ENCODE data around the gene ACBD7.

The ACBD7 gene

GRCh38 chr10:15084502-15084922 is 4.1 kb downstream of the ACBD7 start:
- peak; percentile 39 for DNase-seq

GRCh38 chr10:15083674-15084501 is 4.7 kb downstream of the ACBD7 start:
- no peak for DNase-seq

- DNase-seq = no peak
These were observed 13.2 kb downstream of the ACBD7 start for GRCh38 chr10:15075421-15075820.

- no peak for DNase-seq
These were observed 16.2 kb downstream of the ACBD7 start for GRCh38 chr10:15072358-15072757.

- DNase-seq = no peak
These were observed 19.3 kb downstream of the ACBD7 start for GRCh38 chr10:15069230-15069629.

GRCh38 chr10:15068802-15069201 is 19.8 kb downstream of the ACBD7 start:
- no peak for DNase-seq

- no peak for DNase-seq
These were observed 21.4 kb downstream of the ACBD7 start for GRCh38 chr10:15067154-15067553.

- no peak for DNase-seq
These were observed 27.9 kb downstream of the ACBD7 start for GRCh38 chr10:15060638-15061037.

- no peak for DNase-seq
These were observed 28.7 kb downstream of the ACBD7 start for GRCh38 chr10:15059914-15060313.

- no peak for DNase-seq
These were observed 29.9 kb downstream of the ACBD7 start for GRCh38 chr10:15058689-15059088.

- no peak for DNase-seq
These were observed 35.5 kb downstream of the ACBD7 start for GRCh38 chr10:15053061-15053460.

- DNase-seq = no peak
These were observed 36.5 kb downstream of the ACBD7 start for GRCh38 chr10:15052121-15052520.

GRCh38 chr10:15049533-15049932 is 39.0 kb downstream of the ACBD7 start:
- DNase-seq = no peak

- DNase-seq = no peak
These were observed 42.0 kb downstream of the ACBD7 start for GRCh38 chr10:15046626-15047025.

- DNase-seq = no peak
These were observed 43.2 kb downstream of the ACBD7 start for GRCh38 chr10:15045380-15045779.

GRCh38 chr10:15043674-15044073 is 44.9 kb downstream of the ACBD7 start, which contains the start of gene OLAH:
OLAH (plus strand) TSS chr10:15043943; CDS start chr10:15047289, 3,346 bp downstream.
- no peak for DNase-seq

GRCh38 chr10:15038416-15038815 is 50.2 kb downstream of the ACBD7 start:
- no peak for DNase-seq

GRCh38 chr10:15037691-15038090 is 50.9 kb downstream of the ACBD7 start:
- no peak for DNase-seq

- DNase-seq = no peak
These were observed 52.9 kb downstream of the ACBD7 start for GRCh38 chr10:15035385-15036301.

- DNase-seq = no peak
These were observed 60.8 kb downstream of the ACBD7 start for GRCh38 chr10:15027741-15028140.

All from NCI-H748 treated with DMSO at 0.1 percent for 48 hours (cell line).